Sigmoid colon (tissue), 7 donors: Measurements from ENCODE around the gene OR6C70. TPM values are rescaled to one million over a fixed set of nuclear protein-coding genes. Genes with fewer than 3 reads are reported as not detected.

Source experiments
- DNase-seq: peaks from one replicate; pipeline ENCODE4 v3.0.0-alpha.2; 2019
- H3K27ac ChIP-seq, 4 donors: fragments of 200-600 bp; sonication (generic); one replicate each; pipeline ENCODE4 v1.5.1; 2016 to 2019; ENCODE audit warnings: mild to moderate bottlenecking in 1 of 4
- H3K27me3 ChIP-seq, 3 donors: fragments of 200-600 bp; sonication (generic); one replicate each; pipeline ENCODE4 v1.5.1; 2019; ENCODE audit warnings: mild to moderate bottlenecking in 1 of 3
- H3K36me3 ChIP-seq, 4 donors: fragments of 200-600 bp; sonication (generic); one replicate each; pipeline ENCODE4 v1.5.1; 2016 to 2019
- H3K4me1 ChIP-seq, 4 donors: fragments of 200-600 bp; sonication (generic); one replicate each; pipeline ENCODE4 v1.5.1; 2017 to 2019
- H3K4me3 ChIP-seq, 4 donors: fragments of 200-600 bp; sonication (generic); one replicate each; pipeline ENCODE4 v1.5.1; 2017 to 2019; ENCODE audit warnings: mild to moderate bottlenecking in 2 of 4, moderate library complexity in 1 of 4
- H3K9me3 ChIP-seq, 4 donors: fragments of 200-600 bp in 3 of 4; sonication (generic) in 3 of 4; one replicate each; pipeline versions ENCODE4 v1.5.1 to v1.6.1; 2013 to 2019
- CTCF ChIP-seq, 4 experiments: fragments of 450-650 bp in 3 of 4; fragments of 200-600 bp in 1 of 4; IDR thresholded peaks; one replicate each; pipeline ENCODE4 v1.5.1; 2016 to 2019; ENCODE audit warnings: antibody characterized with exemption in 4 of 4, mild to moderate bottlenecking in 3 of 4, moderate library complexity in 2 of 4
- EP300 ChIP-seq, 4 donors: sonication (generic); formaldehyde crosslinking; IDR thresholded peaks; one replicate each; pipeline ENCODE4 v1.6.1; 2017; ENCODE audit warnings: antibody characterized with exemption in 4 of 4
- POLR2A ChIP-seq, 2 donors: fragments of 450-650 bp; IDR thresholded peaks; one replicate each; pipeline ENCODE4 v1.6.1; 2016; ENCODE audit warnings: antibody characterized with exemption in 2 of 2, mild to moderate bottlenecking in 2 of 2, moderate library complexity in 2 of 2
- POLR2AphosphoS5 ChIP-seq, 4 donors: sonication (generic); formaldehyde crosslinking; IDR thresholded peaks; one replicate each; pipeline ENCODE4 v1.6.1; 2017; ENCODE audit warnings: antibody characterized with exemption in 4 of 4
- WGBS, 2 donors: extraction: QIAGEN DNeasy Blood & Tissue Kit; methylation state at CpG; one replicate each; pipeline ENCODE4 v1.1.7; 2013; 5-methylcytosine and 5-hydroxymethylcytosine counted together
- intact Hi-C: fragments of 100-400 bp; cut with DNase I; formaldehyde crosslinking; loops from one replicate; pipeline ENCODE4 v1.15.1; 2023
- polyA plus RNA-seq, 3 donors: library from polyadenylated mRNA; stranded (reverse); fragments of 200-250 nt; gene quantifications; one replicate each; pipeline ENCODE4 v1.2.3, GENCODE V29; 2013
- total RNA-seq, 4 donors: library from RNA; depleted of rRNA; stranded (reverse); fragments of >200 nt; gene quantifications; one replicate each; pipeline ENCODE4 v1.1.0, GENCODE V29; 2016
- donor health status: healthy with polysubstance abuse.
- donor health status: Bipolar disorder and iron deficiency.
- donor health status: healthy.

The OR6C70 gene
- total and polyA plus RNA-seq, 7 donors: not detected

- intact Hi-C loops: no loop called here
- H3K27me3 ChIP-seq: no peaks in the 10 kb centered on the region
- H3K4me1 ChIP-seq: no peaks in the 10 kb centered on the region
- H3K27ac ChIP-seq: no peak within 1 kb of the TSS
- H3K4me3 ChIP-seq: no peak within 1 kb of the TSS
- no peak for DNase-seq
- 87 to 91% methylated on average over 4 of the region's 4 CpGs for WGBS, 2 donors
- H3K36me3 ChIP-seq: no peaks in the 10 kb centered on the region
- TF ChIP-seq POLR2AphosphoS5 (IDR thresholded peaks at IDR 0.05): no peak
- no peak for TF ChIP-seq EP300 (IDR thresholded peaks at IDR 0.05)
- TF ChIP-seq CTCF (IDR thresholded peaks at IDR 0.05): no peak
- TF ChIP-seq POLR2A (IDR thresholded peaks at IDR 0.05): no peak
- H3K9me3 ChIP-seq: no peaks in the 10 kb centered on the region
These were observed 44.0 kb downstream of the OR6C70 start, which contains the start of gene OR6C76 for GRCh38 chr12:55425954-55426353. TSS of gene OR6C76 (plus strand) at chr12:55426254. CDS start at chr12:55426254, 0 bp downstream.

- 84 to 86% methylated on average over 2 of the region's 2 CpGs for WGBS, 2 donors
- Histone ChIP-seq H3K27me3 (no peaks in the 10 kb centered on the region), H3K36me3 (no peaks in the 10 kb centered on the region), H3K4me3 (no peak overlapping the region), H3K27ac (no peak overlapping the region), H3K9me3 (no peaks in the 10 kb centered on the region), H3K4me1 (no peaks in the 10 kb centered on the region)
- no peak for TF ChIP-seq EP300 (IDR thresholded peaks at IDR 0.05)
- no peak for TF ChIP-seq CTCF (IDR thresholded peaks at IDR 0.05)
- TF ChIP-seq POLR2AphosphoS5 (IDR thresholded peaks at IDR 0.05): no peak
- TF ChIP-seq POLR2A (IDR thresholded peaks at IDR 0.05): no peak
- DNase-seq: no peak
- intact Hi-C loops: no loop called here
These were observed 49.5 kb downstream of the OR6C70 start for GRCh38 chr12:55420307-55420962.

Other genes starting within 250 kb of the OR6C70 start
- not detected for gene OR10A7, start 249.1 kb downstream of the OR6C70 start, total RNA-seq
- gene OR10A7, start 249.1 kb downstream of the OR6C70 start, polyA plus RNA-seq: not detected
- gene OR6C74, start 225.5 kb downstream of the OR6C70 start, total RNA-seq: not detected
- not detected for gene OR6C74, start 225.5 kb downstream of the OR6C70 start, polyA plus RNA-seq
- gene OR6C6, start 173.6 kb downstream of the OR6C70 start, total RNA-seq: not detected
- gene OR6C6, start 173.6 kb downstream of the OR6C70 start, polyA plus RNA-seq: not detected
- gene OR6C1, start 155.8 kb downstream of the OR6C70 start, total RNA-seq: not detected
- gene OR6C1, start 155.8 kb downstream of the OR6C70 start, polyA plus RNA-seq: not detected
- gene OR6C3, start 139.4 kb downstream of the OR6C70 start, total RNA-seq: not detected
- gene OR6C3, start 139.4 kb downstream of the OR6C70 start, polyA plus RNA-seq: not detected
- not detected for gene OR6C75, start 107.2 kb downstream of the OR6C70 start, total RNA-seq
- not detected for gene OR6C75, start 107.2 kb downstream of the OR6C70 start, polyA plus RNA-seq
- not detected for gene OR6C65, start 69.6 kb downstream of the OR6C70 start, total RNA-seq
- gene OR6C65, start 69.6 kb downstream of the OR6C70 start, polyA plus RNA-seq: not detected
- gene OR6C76, start 43.9 kb downstream of the OR6C70 start, total RNA-seq: not detected
- not detected for gene OR6C76, start 43.9 kb downstream of the OR6C70 start, polyA plus RNA-seq
- gene OR6C2, start 26.1 kb downstream of the OR6C70 start, total RNA-seq: not detected
- gene OR6C2, start 26.1 kb downstream of the OR6C70 start, polyA plus RNA-seq: not detected
- not detected for gene OR6C68, start 22.2 kb upstream of the OR6C70 start, total RNA-seq
- not detected for gene OR6C68, start 22.2 kb upstream of the OR6C70 start, polyA plus RNA-seq
- gene OR6C4, start 79.5 kb upstream of the OR6C70 start, total RNA-seq: not detected
- not detected for gene OR6C4, start 79.5 kb upstream of the OR6C70 start, polyA plus RNA-seq
- gene OR2AP1, start 102.3 kb upstream of the OR6C70 start, total RNA-seq: not detected
- gene OR2AP1, start 102.3 kb upstream of the OR6C70 start, polyA plus RNA-seq: not detected
- gene OR10P1, start 166.8 kb upstream of the OR6C70 start, total RNA-seq: not detected
- gene OR10P1, start 166.8 kb upstream of the OR6C70 start, polyA plus RNA-seq: not detected
- gene ITGA7, start 237.8 kb upstream of the OR6C70 start, total RNA-seq: 100 to 1,000 TPM in 3 of 4 donors, 10 to 100 TPM in 1; 66.6 to 588 (median 204) TPM
- gene ITGA7, start 237.8 kb upstream of the OR6C70 start, polyA plus RNA-seq: 10 to 100 TPM in 1 of 3 donors, 1 to 10 TPM in 2; 1.8 to 21.0 (median 3.6) TPM
- gene BLOC1S1, start 245.9 kb upstream of the OR6C70 start, total RNA-seq: 100 to 1,000 TPM; 173 to 356 (median 317) TPM
- gene BLOC1S1, start 245.9 kb upstream of the OR6C70 start, polyA plus RNA-seq: 100 to 1,000 TPM; 329 to 655 (median 634) TPM